ENCODE measurements around the gene ADD1.
"Not testable (repeated sequence)": the region's sequence is repeated elsewhere in the genome, so short reads cannot be mapped to it uniquely, and the experiment has no call there.

Gene ADD1

GRCh38 chr4:2934077-2934812, 90.6 kb downstream of the ADD1 start:
- peak; percentile 45 for DNase-seq
- in situ Hi-C loops (cut with HindIII; ENCODE audit: low pct_ligation_motif_present, low pct_unique_long_range_greater_than_20kb, low sequenced_read_pairs) = no loop called here

- in situ Hi-C loops (cut with HindIII; ENCODE audit: low pct_ligation_motif_present, low pct_unique_long_range_greater_than_20kb, low sequenced_read_pairs) = no loop called here
- peak; percentile 89 for DNase-seq
Measured at GRCh38 chr4:2934813-2935761, 91.4 kb downstream of the ADD1 start.

- peak; percentile 91 for DNase-seq
- in situ Hi-C loops (cut with HindIII; ENCODE audit: low pct_ligation_motif_present, low pct_unique_long_range_greater_than_20kb, low sequenced_read_pairs) = no loop called here
Measured at GRCh38 chr4:2935762-2936743, 92.4 kb downstream of the ADD1 start.

- peak; percentile 78 for DNase-seq
- in situ Hi-C loops (cut with HindIII; ENCODE audit: low pct_ligation_motif_present, low pct_unique_long_range_greater_than_20kb, low sequenced_read_pairs) = no loop called here
Measured at GRCh38 chr4:2936773-2937145, 93.1 kb downstream of the ADD1 start.

GRCh38 chr4:2937146-2937857, 93.7 kb downstream of the ADD1 start:
- DNase-seq = peak; percentile 82
- in situ Hi-C loops (cut with HindIII; ENCODE audit: low pct_ligation_motif_present, low pct_unique_long_range_greater_than_20kb, low sequenced_read_pairs) = no loop called here

GRCh38 chr4:2937986-2938385, 94.3 kb downstream of the ADD1 start:
- no peak for DNase-seq
- in situ Hi-C loops (cut with HindIII; ENCODE audit: low pct_ligation_motif_present, low pct_unique_long_range_greater_than_20kb, low sequenced_read_pairs) = no loop called here

- in situ Hi-C loops (cut with HindIII; ENCODE audit: low pct_ligation_motif_present, low pct_unique_long_range_greater_than_20kb, low sequenced_read_pairs); DNase-seq: not testable (repeated sequence)
Measured at GRCh38 chr4:2938411-2938810, 94.8 kb downstream of the ADD1 start.

GRCh38 chr4:2938906-2939305, 95.3 kb downstream of the ADD1 start:
- DNase-seq = no peak
- in situ Hi-C loops (cut with HindIII; ENCODE audit: low pct_ligation_motif_present, low pct_unique_long_range_greater_than_20kb, low sequenced_read_pairs) = no loop called here

- in situ Hi-C loops (cut with HindIII; ENCODE audit: low pct_ligation_motif_present, low pct_unique_long_range_greater_than_20kb, low sequenced_read_pairs) = no loop called here
- no peak for DNase-seq
Measured at GRCh38 chr4:2939383-2940243, 96.0 kb downstream of the ADD1 start.

- in situ Hi-C loops (cut with HindIII; ENCODE audit: low pct_ligation_motif_present, low pct_unique_long_range_greater_than_20kb, low sequenced_read_pairs) = no loop called here
- DNase-seq = no peak
Measured at GRCh38 chr4:2940267-2941137, 96.9 kb downstream of the ADD1 start.

- in situ Hi-C loops (cut with HindIII; ENCODE audit: low pct_ligation_motif_present, low pct_unique_long_range_greater_than_20kb, low sequenced_read_pairs) = no loop called here
- no peak for DNase-seq
Measured at GRCh38 chr4:2941138-2942036, 97.7 kb downstream of the ADD1 start.

GRCh38 chr4:2942037-2942531, 98.4 kb downstream of the ADD1 start:
- in situ Hi-C loops (cut with HindIII; ENCODE audit: low pct_ligation_motif_present, low pct_unique_long_range_greater_than_20kb, low sequenced_read_pairs) = no loop called here
- no peak for DNase-seq

- in situ Hi-C loops (cut with HindIII; ENCODE audit: low pct_ligation_motif_present, low pct_unique_long_range_greater_than_20kb, low sequenced_read_pairs) = no loop called here
Measured at GRCh38 chr4:2942532-2943363, 99.1 kb downstream of the ADD1 start.

GRCh38 chr4:2943364-2944090, 99.9 kb downstream of the ADD1 start:
- no peak for DNase-seq
- in situ Hi-C loops (cut with HindIII; ENCODE audit: low pct_ligation_motif_present, low pct_unique_long_range_greater_than_20kb, low sequenced_read_pairs) = no loop called here

More at GRCh38 chr4:2942532-2943363, 99.1 kb downstream of the ADD1 start:
- no peak for DNase-seq

Data from ACHN (cell line).